ENCODE measurements around the gene ARHGAP12.

Gene ARHGAP12

DNA sequence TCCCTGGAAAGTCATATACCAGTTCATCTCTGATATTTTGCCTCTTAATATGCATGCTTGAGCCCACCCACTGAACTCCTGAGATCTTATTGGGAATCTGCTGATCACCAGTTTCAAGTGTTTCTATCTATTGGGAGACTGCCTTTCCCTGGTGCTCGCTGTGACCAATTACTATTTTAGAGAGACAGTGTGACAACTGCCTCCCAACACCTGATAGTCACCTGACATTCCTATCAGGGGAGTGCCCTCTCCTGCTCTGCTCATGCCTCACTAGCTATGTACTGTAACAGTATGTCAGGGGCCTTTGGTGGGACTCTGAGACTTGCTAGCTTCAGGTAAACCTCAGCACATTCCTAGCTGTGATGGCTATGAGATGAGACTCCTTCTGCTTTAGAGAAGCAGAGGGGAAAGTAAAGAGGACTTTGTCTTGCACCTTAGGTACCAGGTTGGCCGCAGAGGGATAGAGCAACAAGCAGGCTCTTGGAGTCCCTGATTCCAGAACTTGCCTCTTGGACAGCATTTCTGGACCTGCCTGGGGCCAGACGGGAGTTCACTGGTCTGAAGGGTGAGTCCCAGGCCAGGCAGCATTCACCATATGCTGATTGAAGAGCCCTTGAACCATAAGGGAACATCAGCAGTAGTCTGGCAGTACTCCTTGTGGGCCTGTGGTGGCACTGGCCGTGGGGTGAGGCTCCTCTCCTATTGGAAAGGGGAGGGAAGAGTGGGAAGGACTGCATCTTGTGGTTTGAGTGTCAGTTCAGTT, 34.4 kb upstream of the ARHGAP12 start:
- Histone ChIP-seq H3K27ac (replicated peaks) (no peak overlapping the region), H3K27me3 (ENCODE audit: insufficient read depth, poor library complexity, severe bottlenecking) (no peaks in the 10 kb centered on the region), H3K4me3 (replicated peaks; ENCODE audit: insufficient read depth, low read length) (no peak overlapping the region)
- DNase-seq (ENCODE audit: low read depth in 1 of 2, low spot score in 1 of 2): no peak
- TF ChIP-seq REST (IDR thresholded peaks at IDR 0.05; ENCODE audit: insufficient replicate concordance, low read depth) (peak; percentile 51), CTCF (IDR thresholded peaks at IDR 0.05; ENCODE audit: insufficient read depth, low read length) (no peak)

GRCh38 chr10:31961277-31962074, 32.8 kb upstream of the ARHGAP12 start:
- peak in 1 of 2 experiments; percentile 8 for DNase-seq (ENCODE audit: low read depth in 1 of 2, low spot score in 1 of 2)
- H3K27ac ChIP-seq (replicated peaks): no peak overlapping the region
- TF ChIP-seq POLR2AphosphoS5 (IDR thresholded peaks at IDR 0.05; ENCODE audit: low read depth) (0 out of 2 replicates have a peak, but pooled peaks have one; percentile 24), REST (IDR thresholded peaks at IDR 0.05; ENCODE audit: insufficient replicate concordance, low read depth) (no peak)
- H3K4me3 ChIP-seq (replicated peaks; ENCODE audit: insufficient read depth, low read length): no peak overlapping the region
- no peaks in the 10 kb centered on the region for H3K27me3 ChIP-seq (ENCODE audit: insufficient read depth, poor library complexity, severe bottlenecking)

DNA sequence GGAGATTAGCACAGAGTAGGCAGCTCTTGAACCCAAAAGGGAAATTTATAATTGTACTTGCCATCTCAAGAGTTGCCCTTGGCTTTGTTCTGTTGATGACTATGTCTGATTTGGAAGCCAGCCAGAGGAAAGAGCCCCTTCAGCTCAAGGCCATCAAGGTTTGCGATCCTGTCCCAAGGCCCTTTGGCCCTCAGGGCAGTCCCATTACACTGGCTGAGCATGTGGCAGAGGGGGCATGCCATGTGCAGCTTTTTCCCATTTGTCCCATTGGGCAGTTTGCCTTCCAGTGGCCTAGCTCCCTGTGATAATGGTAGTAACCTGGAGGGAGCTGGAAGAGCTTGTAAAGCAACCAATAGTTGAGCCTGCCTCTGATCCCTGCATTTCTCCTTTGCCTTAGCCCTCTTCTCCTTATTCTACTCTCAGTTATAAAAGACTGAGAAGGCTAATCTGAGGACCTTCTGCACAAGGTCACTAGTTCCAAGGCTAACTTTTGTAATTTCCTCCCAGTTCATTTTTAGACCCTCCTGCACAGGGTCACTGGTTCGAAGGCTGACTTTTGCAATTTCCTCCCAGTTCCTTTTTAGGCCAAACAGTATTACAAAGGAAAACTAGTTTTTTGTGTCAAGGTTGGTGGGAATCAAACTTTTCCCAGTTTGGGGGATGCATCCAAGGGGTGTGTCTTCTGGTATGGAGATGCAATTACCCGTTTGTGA, 31.0 kb upstream of the ARHGAP12 start:
- TF ChIP-seq SPI1 (IDR thresholded peaks at IDR 0.05; ENCODE audit: borderline replicate concordance, low read depth) (peak; percentile 32; the same call in 1 of the 2 replicates), REST (IDR thresholded peaks at IDR 0.05; ENCODE audit: insufficient replicate concordance, low read depth) (no peak), POLR2AphosphoS5 (IDR thresholded peaks at IDR 0.05; ENCODE audit: low read depth) (no peak), CTCF (IDR thresholded peaks at IDR 0.05; ENCODE audit: insufficient read depth, low read length) (no peak), GABPA (IDR thresholded peaks at IDR 0.05; ENCODE audit: low read depth) (no peak)
- H3K27ac ChIP-seq (replicated peaks): peak overlapping the region; percentile 10
- no peak overlapping the region for H3K4me3 ChIP-seq (replicated peaks; ENCODE audit: insufficient read depth, low read length)
- DNase-seq (ENCODE audit: low read depth in 1 of 2, low spot score in 1 of 2): peak in 1 of 2 experiments; percentile 49
- H3K27me3 ChIP-seq (ENCODE audit: insufficient read depth, poor library complexity, severe bottlenecking): no peaks in the 10 kb centered on the region
